ENCODE data around the gene STAT1.
"Not testable (repeated sequence)": the region's sequence is repeated elsewhere in the genome, so short reads cannot be mapped to it uniquely, and the experiment has no call there.

Gene STAT1

GRCh38 chr2:190981733-190982132 is 32.2 kb downstream of the STAT1 start:
- DNase-seq (ENCODE audit: low read depth in 3 of 3), result no peak

GRCh38 chr2:190981333-190981732 is 32.6 kb downstream of the STAT1 start:
- DNase-seq (ENCODE audit: low read depth in 3 of 3), result no peak

GRCh38 chr2:190980630-190981209 is 33.3 kb downstream of the STAT1 start:
- no peak for DNase-seq (ENCODE audit: low read depth in 3 of 3)

- no peak for DNase-seq (ENCODE audit: low read depth in 3 of 3)
These were observed 33.9 kb downstream of the STAT1 start for GRCh38 chr2:190979906-190980629.

GRCh38 chr2:190978389-190979053 is 35.5 kb downstream of the STAT1 start:
- no peak for DNase-seq (ENCODE audit: low read depth in 3 of 3)

GRCh38 chr2:190977505-190977904 is 36.5 kb downstream of the STAT1 start:
- DNase-seq (ENCODE audit: low read depth in 3 of 3), result no peak

- no peak for DNase-seq (ENCODE audit: low read depth in 3 of 3)
These were observed 37.5 kb downstream of the STAT1 start for GRCh38 chr2:190976521-190976920.

GRCh38 chr2:190974629-190975361 is 39.2 kb downstream of the STAT1 start:
- DNase-seq (ENCODE audit: low read depth in 3 of 3), result no peak

- no peak for DNase-seq (ENCODE audit: low read depth in 3 of 3)
These were observed 40.0 kb downstream of the STAT1 start for GRCh38 chr2:190973726-190974628.

GRCh38 chr2:190973262-190973661 is 40.7 kb downstream of the STAT1 start:
- DNase-seq (ENCODE audit: low read depth in 3 of 3), result no peak

GRCh38 chr2:190972846-190973245 is 41.1 kb downstream of the STAT1 start:
- DNase-seq (ENCODE audit: low read depth in 3 of 3), result no peak

- no peak for DNase-seq (ENCODE audit: low read depth in 3 of 3)
These were observed 41.8 kb downstream of the STAT1 start for GRCh38 chr2:190972213-190972612.

- DNase-seq (ENCODE audit: low read depth in 3 of 3), result no peak
These were observed 43.0 kb downstream of the STAT1 start for GRCh38 chr2:190970873-190971506.

- no peak for DNase-seq (ENCODE audit: low read depth in 3 of 3)
These were observed 43.8 kb downstream of the STAT1 start for GRCh38 chr2:190970160-190970559.

- no peak for DNase-seq (ENCODE audit: low read depth in 3 of 3)
These were observed 45.4 kb downstream of the STAT1 start for GRCh38 chr2:190968522-190968921.

GRCh38 chr2:190965580-190966222 is 48.3 kb downstream of the STAT1 start:
- no peak for DNase-seq (ENCODE audit: low read depth in 3 of 3)

GRCh38 chr2:190964170-190964795 is 49.7 kb downstream of the STAT1 start:
- DNase-seq (ENCODE audit: low read depth in 3 of 3), result no peak

- no peak for DNase-seq (ENCODE audit: low read depth in 3 of 3)
These were observed 50.9 kb downstream of the STAT1 start for GRCh38 chr2:190963088-190963487.

GRCh38 chr2:190961918-190962487 is 52.0 kb downstream of the STAT1 start:
- no peak for DNase-seq (ENCODE audit: low read depth in 3 of 3)

- DNase-seq (ENCODE audit: low read depth in 3 of 3), result not testable (repeated sequence)
These were observed 52.9 kb downstream of the STAT1 start for GRCh38 chr2:190961117-190961516.
